Natural killer cell (primary cell): ENCODE results near the gene ELL3. TPM values are rescaled to one million over a fixed set of nuclear protein-coding genes. Genes with fewer than 3 reads are reported as not detected.

Experiments
- ATAC-seq, 3 donors: fragments of 150-1000 bp in 2 of 3; fragments of 200-7000 bp in 1 of 3; cut with Tn5 transposase; 1 replicate in 1 of 3; 2 replicates in 2 of 3; pipeline ENCODE4 v1.10.0; 2021; ENCODE audit warnings: mild to moderate bottlenecking in 2 of 3, moderate library complexity in 2 of 3
- DNase-seq, 2 donors: peaks; one replicate each; pipeline versions ENCODE4 v3.0.0 to v3.0.0-alpha.2; 2013 to 2021; ENCODE audit warnings: mixed read lengths in 1 of 2
- H3K27ac ChIP-seq: one replicate; pipeline ENCODE4 v1.5.1; 2013; ENCODE audit warnings: mild to moderate bottlenecking, low read length
- H3K27me3 ChIP-seq: one replicate; pipeline ENCODE4 v1.6.1; 2013; ENCODE audit warnings: low read length; ENCODE audit not compliant: control insufficient read depth, insufficient read depth
- H3K36me3 ChIP-seq: one replicate; pipeline ENCODE4 v1.6.1; 2013; ENCODE audit warnings: low read length; ENCODE audit not compliant: control insufficient read depth, insufficient read depth
- H3K4me1 ChIP-seq: one replicate; pipeline ENCODE4 v1.6.1; 2013; ENCODE audit warnings: low read length; ENCODE audit not compliant: control insufficient read depth, insufficient read depth
- H3K4me3 ChIP-seq: one replicate; pipeline ENCODE4 v1.5.1; 2013; ENCODE audit warnings: low read length
- H3K9me3 ChIP-seq: one replicate; pipeline ENCODE4 v1.6.1; 2013; ENCODE audit warnings: low read length; ENCODE audit not compliant: control insufficient read depth, insufficient read depth
- H3K27ac Mint-ChIP-seq, 2 donors: one replicate each; pipeline ENCODE4 v1.8.0; 2022; ENCODE audit warnings: mild to moderate bottlenecking in 2 of 2, mixed read lengths in 2 of 2, moderate library complexity in 1 of 2
- H3K27me3 Mint-ChIP-seq, 2 donors: one replicate each; pipeline ENCODE4 v1.8.0; 2022; ENCODE audit warnings: low read depth in 2 of 2, mixed read lengths in 2 of 2
- H3K36me3 Mint-ChIP-seq: one replicate; pipeline ENCODE4 v1.8.0; 2022; ENCODE audit warnings: mixed read lengths
- H3K4me1 Mint-ChIP-seq, 2 donors: one replicate each; pipeline ENCODE4 v1.8.0; 2022; ENCODE audit warnings: mixed read lengths in 2 of 2
- H3K4me3 Mint-ChIP-seq: one replicate; pipeline ENCODE4 v1.8.0; 2022; ENCODE audit warnings: mild to moderate bottlenecking, moderate library complexity, mixed read lengths
- H3K9me3 Mint-ChIP-seq, 2 donors: one replicate each; pipeline ENCODE4 v1.8.0; 2022; ENCODE audit warnings: mixed read lengths in 2 of 2
- WGBS: methylation state at CpG from one replicate; pipeline ENCODE4 v1.1.7; 2013; ENCODE audit warnings: missing lambda C conversion rate; ENCODE audit not compliant: insufficient coverage; 5-methylcytosine and 5-hydroxymethylcytosine counted together
- intact Hi-C: fragments of 100-400 bp; cut with micrococcal nuclease; formaldehyde crosslinking; loops from one replicate; pipeline ENCODE4 v1.14.2; 2022
- total RNA-seq, 4 donors: library from RNA; stranded (reverse); fragments of 120-200 nt in 1 of 4; gene quantifications; one replicate each; pipeline versions ENCODE4 v1.2.3 to v1.2.4, GENCODE V29; 2013 to 2022
- TF ChIP-seq, protein P1 (sequence below): fragments of 200-600 bp; IDR thresholded peaks from one replicate; pipeline ENCODE4 v1.8.0; 2022; ENCODE audit warnings: antibody characterized with exemption

The ELL3 gene
- total RNA-seq, 3 donors from 2014 or later (not counting 1 experiment from before 2014, with no cell fraction given) = 0.82 to 0.88 TPM; not detected in 1

DNA sequence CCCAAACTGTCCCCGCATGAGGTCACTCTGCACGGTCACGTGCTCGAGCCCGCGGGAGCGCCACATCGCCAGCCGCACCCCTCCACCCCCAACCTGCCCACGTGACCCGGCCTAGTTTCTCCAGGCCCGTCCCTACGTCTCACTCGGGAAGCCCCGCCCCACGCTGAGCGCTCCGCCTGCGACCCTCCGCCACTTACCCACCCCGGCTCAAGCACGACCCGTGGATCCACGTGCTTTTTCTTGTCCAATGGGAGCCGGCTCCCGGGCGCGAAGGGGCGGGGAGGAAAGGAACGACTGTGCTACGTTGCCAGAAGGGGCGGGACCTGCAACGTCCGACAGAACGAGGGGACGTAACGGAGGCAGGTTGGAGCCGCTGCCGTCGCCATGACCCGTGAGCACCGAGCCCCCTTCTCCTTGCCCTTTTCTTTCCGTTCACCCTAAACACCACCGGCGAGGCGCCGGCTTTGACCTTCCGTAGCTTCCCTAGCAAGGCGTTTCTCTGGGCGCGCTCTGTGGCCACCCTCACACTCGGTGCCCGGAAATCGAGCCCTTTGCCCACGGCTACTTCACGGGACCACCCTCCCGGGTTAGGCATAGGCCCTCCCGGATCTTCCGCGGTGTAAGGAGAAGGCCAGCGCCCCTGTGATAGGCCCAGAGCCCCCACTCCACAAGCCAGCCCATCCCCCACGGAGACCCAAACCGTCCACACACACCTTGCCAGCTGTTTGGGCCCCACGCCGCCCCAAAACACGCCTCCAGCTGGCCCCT lies 15.4 kb upstream of the ELL3 start, which contains the start of gene SERF2:
TSS of gene SERF2 (plus strand) at position 328 of the 768 bp plus-strand sequence. CDS start at position 385, 57 bp downstream.
- peaks cover 38% of the 10 kb centered on the region for H3K36me3 ChIP-seq
- H3K36me3 Mint-ChIP-seq = no peaks in the 10 kb centered on the region
- H3K27ac Mint-ChIP-seq = peak within 1 kb of the TSS; percentile 98 to 99
- ATAC-seq (peak; percentile 91 to 98 (median 92)), DNase-seq (peak; percentile 99)
- intact Hi-C loops = loop anchor here (1.0 kb wide), 4 partner anchors 8 to 42 kb away; partner anchors contain the start of genes HYPK, MFAP1 and SERINC4
- whole genome bisulfite sequencing = under 1% methylated on average over 66 of the region's 66 CpGs
- peaks cover 46 to 57% of the 10 kb centered on the region in 2 donors for H3K4me1 Mint-ChIP-seq
- no peaks in the 10 kb centered on the region for H3K27me3 Mint-ChIP-seq
- H3K27me3 ChIP-seq = no peaks in the 10 kb centered on the region
- H3K9me3 ChIP-seq = no peaks in the 10 kb centered on the region
- H3K27ac ChIP-seq = peak within 1 kb of the TSS; percentile 98
- TF ChIP-seq, protein P1, sequence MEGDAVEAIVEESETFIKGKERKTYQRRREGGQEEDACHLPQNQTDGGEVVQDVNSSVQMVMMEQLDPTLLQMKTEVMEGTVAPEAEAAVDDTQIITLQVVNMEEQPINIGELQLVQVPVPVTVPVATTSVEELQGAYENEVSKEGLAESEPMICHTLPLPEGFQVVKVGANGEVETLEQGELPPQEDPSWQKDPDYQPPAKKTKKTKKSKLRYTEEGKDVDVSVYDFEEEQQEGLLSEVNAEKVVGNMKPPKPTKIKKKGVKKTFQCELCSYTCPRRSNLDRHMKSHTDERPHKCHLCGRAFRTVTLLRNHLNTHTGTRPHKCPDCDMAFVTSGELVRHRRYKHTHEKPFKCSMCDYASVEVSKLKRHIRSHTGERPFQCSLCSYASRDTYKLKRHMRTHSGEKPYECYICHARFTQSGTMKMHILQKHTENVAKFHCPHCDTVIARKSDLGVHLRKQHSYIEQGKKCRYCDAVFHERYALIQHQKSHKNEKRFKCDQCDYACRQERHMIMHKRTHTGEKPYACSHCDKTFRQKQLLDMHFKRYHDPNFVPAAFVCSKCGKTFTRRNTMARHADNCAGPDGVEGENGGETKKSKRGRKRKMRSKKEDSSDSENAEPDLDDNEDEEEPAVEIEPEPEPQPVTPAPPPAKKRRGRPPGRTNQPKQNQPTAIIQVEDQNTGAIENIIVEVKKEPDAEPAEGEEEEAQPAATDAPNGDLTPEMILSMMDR = no peak
- peaks cover 35% of the 10 kb centered on the region for H3K4me1 ChIP-seq
- peak within 1 kb of the TSS; percentile 97 for H3K4me3 Mint-ChIP-seq
- peak within 1 kb of the TSS; percentile 99 for H3K4me3 ChIP-seq
- no peaks in the 10 kb centered on the region for H3K9me3 Mint-ChIP-seq

DNA sequence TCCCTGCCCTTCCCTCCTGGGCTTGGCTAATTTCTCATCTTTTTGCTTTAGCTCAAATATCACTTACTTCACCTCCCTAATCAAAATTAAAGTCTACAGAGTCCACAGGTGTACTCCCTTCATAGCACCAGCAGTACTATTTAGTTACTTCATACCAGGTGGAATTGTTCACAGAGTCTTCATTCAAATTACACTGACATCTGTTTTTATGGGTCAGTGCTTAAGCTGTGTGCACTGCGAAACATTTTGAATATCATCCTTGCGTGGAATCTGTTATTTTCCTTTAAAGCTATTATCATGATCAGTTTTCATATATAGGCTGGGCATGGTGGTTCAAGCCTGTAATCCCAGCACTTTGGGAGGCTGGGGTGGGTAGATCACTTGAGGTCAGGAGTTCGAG lies 12.6 kb upstream of the ELL3 start:
- Mint-ChIP-seq H3K27me3 (no peaks in the 10 kb centered on the region), H3K9me3 (no peaks in the 10 kb centered on the region), H3K27ac (peak overlapping the region in 1 of 2 donors; percentile 5), H3K4me3 (no peak overlapping the region), H3K4me1 (peaks cover 23 to 29% of the 10 kb centered on the region in 2 donors), H3K36me3 (no peaks in the 10 kb centered on the region)
- Histone ChIP-seq H3K27ac (peak overlapping the region; percentile 43), H3K36me3 (peaks cover 11% of the 10 kb centered on the region), H3K27me3 (no peaks in the 10 kb centered on the region), H3K4me3 (no peak overlapping the region), H3K4me1 (peaks cover 25% of the 10 kb centered on the region), H3K9me3 (no peaks in the 10 kb centered on the region)
- TF ChIP-seq, protein P1 = no peak
- ATAC-seq (no peak), DNase-seq (no peak)
- intact Hi-C loops = no loop called here
- 90% methylated on average over 3 of the region's 3 CpGs for WGBS

DNA sequence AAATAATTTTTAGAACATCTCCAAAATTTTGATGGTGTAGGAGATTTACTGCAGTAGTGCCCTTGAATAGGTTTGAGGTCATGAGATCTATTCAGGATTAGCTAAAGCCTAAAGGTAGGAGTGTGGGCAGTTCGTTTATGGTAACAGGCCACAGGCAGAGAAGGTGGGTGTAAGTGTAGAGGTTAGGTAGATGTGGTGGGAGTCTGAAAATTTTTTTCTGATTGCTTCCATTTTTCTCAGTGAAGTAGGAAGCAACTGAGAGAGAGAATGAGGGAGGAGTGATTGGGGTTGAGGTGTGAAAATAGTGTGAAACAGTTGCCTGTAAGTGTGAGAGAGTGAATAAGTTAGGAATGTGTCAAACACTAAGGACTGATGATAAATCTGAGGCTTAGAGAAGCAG lies 2.2 kb upstream of the ELL3 start:
- H3K4me1 Mint-ChIP-seq = peaks cover 12 to 22% of the 10 kb centered on the region in 2 donors
- H3K4me1 ChIP-seq = peaks cover 22% of the 10 kb centered on the region
- no peak overlapping the region for H3K27ac Mint-ChIP-seq
- ATAC-seq (no peak), DNase-seq (no peak)
- no peaks in the 10 kb centered on the region for H3K36me3 Mint-ChIP-seq
- 41% methylated on average over 1 of the region's 1 CpG for WGBS
- no peaks in the 10 kb centered on the region for H3K36me3 ChIP-seq
- TF ChIP-seq, protein P1 = no peak
- H3K9me3 Mint-ChIP-seq = no peaks in the 10 kb centered on the region
- no peak overlapping the region for H3K4me3 ChIP-seq
- H3K27ac ChIP-seq = no peak overlapping the region
- no peaks in the 10 kb centered on the region for H3K27me3 Mint-ChIP-seq
- H3K4me3 Mint-ChIP-seq = peak overlapping the region; percentile 14
- no peaks in the 10 kb centered on the region for H3K9me3 ChIP-seq
- intact Hi-C loops = no loop called here
- no peaks in the 10 kb centered on the region for H3K27me3 ChIP-seq
